ENCODE results near the gene SCAPER.

SCAPER gene

DNA sequence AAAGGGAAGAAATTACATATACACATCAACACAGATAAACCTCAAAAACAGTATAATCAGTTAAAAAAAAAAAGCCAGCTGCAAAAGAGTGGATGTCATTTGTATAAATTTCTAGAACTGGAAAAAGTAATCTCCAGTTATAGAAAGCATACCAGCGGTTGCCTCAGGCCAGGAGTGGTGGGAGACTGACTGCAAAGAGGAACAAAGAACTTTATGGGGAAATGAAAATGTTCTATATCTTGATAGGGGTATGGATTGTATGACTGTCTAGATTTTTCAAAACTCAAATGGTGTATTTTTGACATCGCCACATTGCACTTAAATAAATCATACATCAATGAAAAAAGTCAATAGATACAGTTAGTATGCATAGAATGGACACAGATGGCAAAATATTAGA is 241.6 kb downstream of the SCAPER start:
- Histone ChIP-seq H3K4me3 (ENCODE audit: low read depth, low read length) (no peak overlapping the region), H3K4me1 (ENCODE audit: control insufficient read depth, insufficient read depth, low read length) (no peaks in the 10 kb centered on the region), H3K9me3 (ENCODE audit: control insufficient read depth, insufficient read depth, low read depth, low read length) (no peaks in the 10 kb centered on the region), H3K36me3 (ENCODE audit: control insufficient read depth in 2 of 2, insufficient read depth in 1 of 2, low read length in 2 of 2) (peaks cover 0 to 3% of the 10 kb centered on the region in 2 experiments; a peak in 2 of 3 replicates), H3K27ac (ENCODE audit: extremely low read depth, low read depth, low read length) (no peak overlapping the region)
- CTCF ChIA-PET, result interaction anchor here (0.6 to 1.4 kb wide), 2 partner anchors 21 to 508 kb away, joined by 3 read pairs; no protein-coding TSS in a partner anchor
- POLR2A ChIA-PET, result no interaction called here
- TF ChIP-seq, protein P1, sequence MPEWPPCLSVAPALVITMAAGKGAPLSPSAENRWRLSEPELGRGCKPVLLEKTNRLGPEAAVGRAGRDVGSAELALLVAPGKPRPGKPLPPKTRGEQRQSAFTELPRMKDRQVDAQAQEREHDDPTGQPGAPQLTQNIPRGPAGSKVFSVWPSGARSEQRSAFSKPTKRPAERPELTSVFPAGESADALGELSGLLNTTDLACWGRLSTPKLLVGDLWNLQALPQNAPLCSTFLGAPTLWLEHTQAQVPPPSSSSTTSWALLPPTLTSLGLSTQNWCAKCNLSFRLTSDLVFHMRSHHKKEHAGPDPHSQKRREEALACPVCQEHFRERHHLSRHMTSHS (tag by site-specific recombination; IDR thresholded peaks at IDR 0.05), result no peak
- TF ChIP-seq ZNF558 (tag by site-specific recombination; IDR thresholded peaks at IDR 0.05) (no peak), TRIM28 (IDR thresholded peaks at IDR 0.05; ENCODE audit: borderline replicate concordance, low read length) (no peak), ZNF501 (tag by site-specific recombination; IDR thresholded peaks at IDR 0.05) (no peak), ZNF184 (tag by site-specific recombination; IDR thresholded peaks at IDR 0.05) (no peak)
- TF ChIP-seq, protein P2, sequence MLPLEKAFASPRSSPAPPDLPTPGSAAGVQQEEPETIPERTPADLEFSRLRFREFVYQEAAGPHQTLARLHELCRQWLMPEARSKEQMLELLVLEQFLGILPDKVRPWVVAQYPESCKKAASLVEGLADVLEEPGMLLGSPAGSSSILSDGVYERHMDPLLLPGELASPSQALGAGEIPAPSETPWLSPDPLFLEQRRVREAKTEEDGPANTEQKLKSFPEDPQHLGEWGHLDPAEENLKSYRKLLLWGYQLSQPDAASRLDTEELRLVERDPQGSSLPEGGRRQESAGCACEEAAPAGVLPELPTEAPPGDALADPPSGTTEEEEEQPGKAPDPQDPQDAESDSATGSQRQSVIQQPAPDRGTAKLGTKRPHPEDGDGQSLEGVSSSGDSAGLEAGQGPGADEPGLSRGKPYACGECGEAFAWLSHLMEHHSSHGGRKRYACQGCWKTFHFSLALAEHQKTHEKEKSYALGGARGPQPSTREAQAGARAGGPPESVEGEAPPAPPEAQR (tag by site-specific recombination; IDR thresholded peaks at IDR 0.05), result no peak

DNA sequence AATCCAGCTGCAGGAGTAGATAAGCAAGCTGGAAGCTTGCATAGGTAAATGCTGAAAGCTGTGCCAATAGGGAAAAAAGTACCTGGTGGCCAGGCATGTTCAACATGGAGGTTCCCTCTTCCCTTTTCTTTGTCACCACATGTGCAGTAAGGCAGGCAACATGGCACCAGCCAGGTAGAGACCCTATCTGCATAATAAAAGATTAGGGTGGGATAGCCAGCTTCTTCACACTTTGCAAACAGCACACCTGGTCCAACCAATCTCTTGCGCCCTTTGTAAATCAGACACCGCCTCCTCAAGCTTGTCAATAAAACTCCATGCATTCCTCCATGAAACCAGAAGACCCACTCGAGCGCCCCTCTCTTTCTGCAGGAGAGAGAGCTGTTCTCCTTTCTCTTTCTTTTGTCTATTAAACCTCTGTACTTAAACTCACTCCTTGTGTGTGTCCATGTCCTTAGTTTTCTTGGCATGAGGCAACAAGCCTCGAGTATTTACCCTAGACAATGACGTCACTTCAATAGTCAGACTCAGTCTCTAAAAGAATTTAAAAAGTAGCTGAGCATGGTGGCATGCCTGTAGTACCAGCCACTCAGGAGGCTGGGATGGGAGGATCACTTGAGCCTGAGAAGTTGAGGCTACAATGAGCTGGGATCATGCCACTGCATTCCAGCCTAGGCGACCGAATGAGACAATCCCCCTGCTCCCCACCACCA is 256.3 kb downstream of the SCAPER start:
- no peak for TF ChIP-seq GLIS1 (tag by site-specific recombination; IDR thresholded peaks at IDR 0.05)
- no peak for TF ChIP-seq ZNF48 (tag by site-specific recombination; IDR thresholded peaks at IDR 0.05)
- TF ChIP-seq ZNF132 (tag by site-specific recombination; IDR thresholded peaks at IDR 0.05; ENCODE audit: borderline replicate concordance), result no peak
- TF ChIP-seq ZNF626 (tag by site-specific recombination; IDR thresholded peaks at IDR 0.05), result no peak
- TF ChIP-seq, protein P3, sequence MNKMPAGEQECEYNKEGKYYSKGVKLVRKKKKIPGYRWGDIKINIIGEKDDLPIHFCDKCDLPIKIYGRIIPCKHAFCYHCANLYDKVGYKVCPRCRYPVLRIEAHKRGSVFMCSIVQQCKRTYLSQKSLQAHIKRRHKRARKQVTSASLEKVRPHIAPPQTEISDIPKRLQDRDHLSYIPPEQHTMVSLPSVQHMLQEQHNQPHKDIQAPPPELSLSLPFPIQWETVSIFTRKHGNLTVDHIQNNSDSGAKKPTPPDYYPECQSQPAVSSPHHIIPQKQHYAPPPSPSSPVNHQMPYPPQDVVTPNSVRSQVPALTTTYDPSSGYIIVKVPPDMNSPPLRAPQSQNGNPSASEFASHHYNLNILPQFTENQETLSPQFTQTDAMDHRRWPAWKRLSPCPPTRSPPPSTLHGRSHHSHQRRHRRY (tag by site-specific recombination; IDR thresholded peaks at IDR 0.05), result no peak
- no peak for TF ChIP-seq ZNF155 (tag by site-specific recombination; IDR thresholded peaks at IDR 0.05)
- TF ChIP-seq ZNF404 (tag by site-specific recombination; IDR thresholded peaks at IDR 0.05), result no peak
- no peak for TF ChIP-seq HOXC10 (CRISPR knock-in tag; IDR thresholded peaks at IDR 0.05)
- TF ChIP-seq KLF8 (tag by site-specific recombination; IDR thresholded peaks at IDR 0.05), result no peak
- TF ChIP-seq ZNF843 (tag by site-specific recombination; IDR thresholded peaks at IDR 0.05), result no peak
- no peak for TF ChIP-seq ZNF600 (tag by site-specific recombination; IDR thresholded peaks at IDR 0.05)
- TF ChIP-seq SCRT2 (tag by site-specific recombination; IDR thresholded peaks at IDR 0.05), result no peak
- no peak for TF ChIP-seq ZNF585B (tag by site-specific recombination; IDR thresholded peaks at IDR 0.05)
- no peak for TF ChIP-seq ZNF2 (tag by site-specific recombination; IDR thresholded peaks at IDR 0.05)
- no peak for TF ChIP-seq ZNF521 (tag by site-specific recombination; IDR thresholded peaks at IDR 0.05)
- H3K36me3 ChIP-seq (ENCODE audit: control insufficient read depth in 2 of 2, insufficient read depth in 1 of 2, low read length in 2 of 2), result no peaks in the 10 kb centered on the region
- no peak overlapping the region for H3K4me3 ChIP-seq (ENCODE audit: low read depth, low read length)
- H3K4me1 ChIP-seq (ENCODE audit: control insufficient read depth, insufficient read depth, low read length), result no peaks in the 10 kb centered on the region
- ChIA-PET POLR2A (no interaction called here), CTCF (interaction anchor here (0.5 to 0.6 kb wide), 2 partner anchors 63 to 312 kb away, joined by 3 read pairs; partner anchors contain the start of gene ISL2)
- no peak overlapping the region for H3K27ac ChIP-seq (ENCODE audit: extremely low read depth, low read depth, low read length)
- no peaks in the 10 kb centered on the region for H3K9me3 ChIP-seq (ENCODE audit: control insufficient read depth, insufficient read depth, low read depth, low read length)

Measured in HEK293 (cell line).